Ascending aorta (tissue), 2 donors: ENCODE data around the gene PRSS8. TPM values are rescaled to one million over a fixed set of nuclear protein-coding genes. Genes with fewer than 3 reads are reported as not detected.
"Not testable (repeated sequence)": the region's sequence is repeated elsewhere in the genome, so short reads cannot be mapped to it uniquely, and the experiment has no call there.

ENCODE experiments used
- DNase-seq, 2 donors: peaks; one replicate each; pipeline ENCODE4 v3.0.0-alpha.2; 2019; ENCODE audit warnings: low spot score in 2 of 2
- H3K27ac ChIP-seq, 2 donors: fragments of 200-600 bp; sonication (generic); one replicate each; pipeline ENCODE4 v1.5.1; 2016 to 2017; ENCODE audit warnings: mild to moderate bottlenecking in 1 of 2
- H3K27me3 ChIP-seq: fragments of 200-600 bp; sonication (generic); one replicate; pipeline ENCODE4 v1.5.1; 2017
- H3K36me3 ChIP-seq, 2 donors: fragments of 200-600 bp; sonication (generic); one replicate each; pipeline ENCODE4 v1.5.1; 2016
- H3K4me1 ChIP-seq, 2 donors: fragments of 200-600 bp; sonication (generic); one replicate each; pipeline ENCODE4 v1.5.1; 2016 to 2017; ENCODE audit warnings: mild to moderate bottlenecking in 1 of 2
- H3K4me3 ChIP-seq, 2 donors: fragments of 200-600 bp; sonication (generic); one replicate each; pipeline ENCODE4 v1.5.1; 2016 to 2017; ENCODE audit warnings: mild to moderate bottlenecking in 1 of 2
- H3K9me3 ChIP-seq, 2 donors: fragments of 200-600 bp; sonication (generic); one replicate each; pipeline ENCODE4 v1.5.1; 2016
- CTCF ChIP-seq, 3 experiments: fragments of 200-600 bp in 2 of 3; fragments of 450-650 bp in 1 of 3; sonication (generic) in 2 of 3; IDR thresholded peaks; one replicate each; pipeline ENCODE4 v1.5.1; 2016 to 2019; ENCODE audit warnings: antibody characterized with exemption in 3 of 3, mild to moderate bottlenecking in 1 of 3, moderate library complexity in 1 of 3
- intact Hi-C: fragments of 100-400 bp; cut with DNase I; formaldehyde crosslinking; loops from one replicate; pipeline ENCODE4 v1.15.1; 2023
- total RNA-seq: library from RNA; depleted of rRNA; stranded (reverse); fragments of >200 nt; gene quantifications from one replicate; pipeline ENCODE4 v1.1.0, GENCODE V29; 2016

The PRSS8 gene
- total RNA-seq, 1 donor from 2014 or later, result not detected

- no peaks in the 10 kb centered on the region for H3K27me3 ChIP-seq
- H3K9me3 ChIP-seq, result no peaks in the 10 kb centered on the region
- H3K36me3 ChIP-seq, result no peaks in the 10 kb centered on the region
- H3K4me1 ChIP-seq, result no peaks in the 10 kb centered on the region
- no peak for TF ChIP-seq CTCF (IDR thresholded peaks at IDR 0.05)
- DNase-seq, result no peak
- H3K27ac ChIP-seq, result no peak overlapping the region
- no peak overlapping the region for H3K4me3 ChIP-seq
- intact Hi-C loops, result no loop called here
Measured at GRCh38 chr16:31157136-31157535, 21.6 kb upstream of the PRSS8 start.

- H3K36me3 ChIP-seq, H3K9me3 ChIP-seq, H3K27me3 ChIP-seq, H3K27ac ChIP-seq, H3K4me1 ChIP-seq, DNase-seq, H3K4me3 ChIP-seq, intact Hi-C loops: not testable (repeated sequence)
Measured at GRCh38 chr16:31150976-31151375, 15.4 kb upstream of the PRSS8 start.

GRCh38 chr16:31149894-31150890 is 14.7 kb upstream of the PRSS8 start, which contains the start of gene PRSS36:
Gene PRSS36, minus strand, starts transcription at chr16:31150066. Its CDS starts 31 bp downstream, at chr16:31150035.
- Histone ChIP-seq H3K36me3 (no peaks in the 10 kb centered on the region), H3K27me3 (no peaks in the 10 kb centered on the region), H3K4me1 (no peaks in the 10 kb centered on the region), H3K27ac (no peak within 1 kb of the TSS), H3K9me3 (no peaks in the 10 kb centered on the region), H3K4me3 (no peak within 1 kb of the TSS)
- intact Hi-C loops, result no loop called here
- no peak for TF ChIP-seq CTCF (IDR thresholded peaks at IDR 0.05)
- DNase-seq, result no peak

- H3K27me3 ChIP-seq, result no peaks in the 10 kb centered on the region
- no peaks in the 10 kb centered on the region for H3K9me3 ChIP-seq
- intact Hi-C loops, result no loop called here
- TF ChIP-seq CTCF (IDR thresholded peaks at IDR 0.05), result no peak
- no peak overlapping the region for H3K4me3 ChIP-seq
- DNase-seq, result no peak
- H3K27ac ChIP-seq, result no peak overlapping the region
- H3K36me3 ChIP-seq, result no peaks in the 10 kb centered on the region
- H3K4me1 ChIP-seq, result no peaks in the 10 kb centered on the region
Measured at GRCh38 chr16:31149332-31149731, 13.8 kb upstream of the PRSS8 start.

GRCh38 chr16:31148896-31149295 is 13.4 kb upstream of the PRSS8 start:
- Histone ChIP-seq H3K27ac (no peak overlapping the region), H3K4me3 (no peak overlapping the region), H3K27me3 (no peaks in the 10 kb centered on the region), H3K4me1 (no peaks in the 10 kb centered on the region), H3K9me3 (no peaks in the 10 kb centered on the region), H3K36me3 (no peaks in the 10 kb centered on the region)
- no peak for TF ChIP-seq CTCF (IDR thresholded peaks at IDR 0.05)
- DNase-seq, result no peak
- intact Hi-C loops, result no loop called here

GRCh38 chr16:31148281-31148728 is 12.8 kb upstream of the PRSS8 start:
- no peaks in the 10 kb centered on the region for H3K27me3 ChIP-seq
- H3K36me3 ChIP-seq, result no peaks in the 10 kb centered on the region
- no peaks in the 10 kb centered on the region for H3K9me3 ChIP-seq
- H3K27ac ChIP-seq, result no peak overlapping the region
- intact Hi-C loops, result no loop called here
- no peak overlapping the region for H3K4me3 ChIP-seq
- no peaks in the 10 kb centered on the region for H3K4me1 ChIP-seq
- TF ChIP-seq CTCF (IDR thresholded peaks at IDR 0.05), result no peak
- no peak for DNase-seq
